GM19238 (cell line): Measurements from ENCODE around the gene RARA.
A peak's percentile ranks its signal among the peaks of the same experiment; 100 is the strongest.

Source experiments
- DNase-seq: peaks from one replicate; pipeline ENCODE4 v3.0.0; 2011; ENCODE audit warnings: low spot score; ENCODE audit not compliant: insufficient read length

The RARA gene

DNA sequence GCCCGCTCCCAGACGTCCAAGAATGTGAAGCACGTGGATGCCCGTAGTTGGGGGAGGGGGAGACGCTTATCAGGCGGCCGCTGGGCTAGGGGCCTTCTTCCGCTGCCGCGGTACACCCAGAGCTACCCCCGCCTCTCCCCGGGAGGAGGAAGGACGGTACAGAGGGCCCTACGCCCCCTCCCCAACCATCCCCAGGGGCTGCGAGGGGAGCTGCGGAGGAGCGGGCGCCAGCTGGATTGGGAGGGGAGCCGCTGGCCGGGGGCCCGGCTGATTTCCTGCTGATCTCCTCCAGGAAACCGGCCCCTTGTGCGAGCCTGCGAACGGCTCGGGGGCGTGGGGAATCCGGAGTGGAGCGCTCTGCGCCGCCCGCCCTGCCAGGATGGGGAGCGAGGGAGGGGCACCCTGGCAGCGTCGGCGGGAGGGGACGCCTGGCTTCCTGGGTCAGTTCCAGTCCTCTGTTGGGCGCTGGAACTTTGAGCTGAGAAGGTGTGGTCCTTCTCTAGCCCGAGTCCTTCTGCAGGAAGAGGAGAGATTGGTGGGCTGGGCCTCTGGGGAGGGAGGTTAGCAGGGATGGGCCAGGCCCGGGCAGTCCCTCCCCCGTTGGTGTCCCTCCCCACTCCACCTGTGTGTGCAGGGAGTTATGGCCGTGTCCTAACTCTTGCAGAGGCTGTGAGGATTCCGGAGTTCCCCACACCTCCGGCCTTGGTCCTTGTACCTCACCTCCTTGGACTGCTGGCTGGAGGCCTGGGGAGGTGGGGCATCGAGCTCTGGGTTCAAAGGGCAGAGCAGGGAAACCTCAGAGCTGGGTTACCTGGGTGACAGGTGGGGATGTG, 36.4 kb downstream of the RARA start:
- peak; percentile 61 for DNase-seq

- no peak for DNase-seq
Measured at GRCh38 chr17:40345994-40346764, 37.2 kb downstream of the RARA start.

GRCh38 chr17:40346765-40347158, 37.8 kb downstream of the RARA start:
- DNase-seq: no peak

DNA sequence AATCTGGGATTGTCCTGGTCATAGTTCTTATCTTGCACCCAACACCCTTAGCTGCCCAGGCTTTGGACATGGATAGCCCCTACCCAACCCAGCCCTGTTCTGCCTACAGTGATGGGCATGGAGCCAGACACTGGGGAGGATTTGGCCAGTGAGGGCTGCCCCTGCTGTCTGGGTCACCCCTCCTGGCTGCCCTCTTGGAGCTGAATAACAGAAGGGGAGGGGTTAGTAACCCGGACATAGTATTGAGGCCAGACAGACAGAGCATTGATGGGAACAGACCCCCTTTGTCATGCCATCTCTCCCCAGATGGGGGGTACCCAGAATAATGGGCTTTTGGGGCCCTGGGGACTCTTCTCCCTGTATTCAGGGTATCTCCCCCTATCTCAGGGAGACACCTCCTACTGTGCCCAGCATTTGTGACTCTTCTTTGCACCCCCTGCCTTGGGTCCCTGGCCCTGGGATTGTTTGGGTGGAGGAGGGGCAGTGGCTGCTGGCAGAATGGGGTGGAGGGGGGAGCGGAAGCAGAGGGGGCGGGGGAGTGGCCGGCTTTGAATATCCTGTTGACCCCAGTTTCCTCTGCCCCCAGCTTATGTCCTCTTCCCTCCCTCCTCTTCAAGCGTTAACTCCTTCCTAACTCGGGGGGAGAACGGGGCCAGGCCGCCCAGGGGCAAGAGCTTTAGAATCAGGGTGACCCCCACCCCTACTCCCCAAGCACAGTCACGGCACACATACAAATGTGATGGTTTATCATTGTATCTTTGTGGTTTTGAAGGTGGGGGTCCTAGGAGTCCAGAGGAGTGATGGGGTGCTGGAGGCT, 38.5 kb downstream of the RARA start:
- DNase-seq: no peak

DNA sequence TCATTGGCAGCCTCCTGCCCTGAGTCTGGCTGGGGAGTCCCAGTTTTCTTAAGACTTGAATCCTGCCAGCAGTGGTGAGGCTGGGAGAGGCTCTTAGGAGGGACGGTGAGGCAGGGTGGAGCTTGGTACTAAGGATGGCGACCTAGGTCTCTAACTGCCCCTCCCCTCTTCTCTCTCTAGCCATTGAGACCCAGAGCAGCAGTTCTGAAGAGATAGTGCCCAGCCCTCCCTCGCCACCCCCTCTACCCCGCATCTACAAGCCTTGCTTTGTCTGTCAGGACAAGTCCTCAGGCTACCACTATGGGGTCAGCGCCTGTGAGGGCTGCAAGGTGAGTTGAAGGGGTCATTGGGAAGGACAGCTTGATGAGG, 39.1 kb downstream of the RARA start:
- DNase-seq: no peak

- DNase-seq: no peak
Measured at GRCh38 chr17:40348562-40349476, 39.8 kb downstream of the RARA start.

DNA sequence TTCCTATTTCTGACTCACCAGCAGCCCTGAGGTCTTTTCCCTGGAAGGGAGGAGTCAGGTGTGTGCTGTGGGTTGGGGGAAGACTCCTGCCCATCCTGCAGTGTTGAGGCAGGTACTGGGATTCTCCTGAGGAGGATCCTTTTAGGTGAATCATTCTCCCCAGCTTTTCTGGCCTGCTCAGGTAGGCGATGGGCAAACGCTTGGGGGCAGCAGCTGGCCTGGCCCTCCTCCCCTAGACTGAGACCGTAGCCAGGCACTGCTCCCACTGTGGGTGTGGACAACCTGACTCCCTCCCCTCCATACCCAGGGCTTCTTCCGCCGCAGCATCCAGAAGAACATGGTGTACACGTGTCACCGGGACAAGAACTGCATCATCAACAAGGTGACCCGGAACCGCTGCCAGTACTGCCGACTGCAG, 40.5 kb downstream of the RARA start:
- no peak for DNase-seq

DNA sequence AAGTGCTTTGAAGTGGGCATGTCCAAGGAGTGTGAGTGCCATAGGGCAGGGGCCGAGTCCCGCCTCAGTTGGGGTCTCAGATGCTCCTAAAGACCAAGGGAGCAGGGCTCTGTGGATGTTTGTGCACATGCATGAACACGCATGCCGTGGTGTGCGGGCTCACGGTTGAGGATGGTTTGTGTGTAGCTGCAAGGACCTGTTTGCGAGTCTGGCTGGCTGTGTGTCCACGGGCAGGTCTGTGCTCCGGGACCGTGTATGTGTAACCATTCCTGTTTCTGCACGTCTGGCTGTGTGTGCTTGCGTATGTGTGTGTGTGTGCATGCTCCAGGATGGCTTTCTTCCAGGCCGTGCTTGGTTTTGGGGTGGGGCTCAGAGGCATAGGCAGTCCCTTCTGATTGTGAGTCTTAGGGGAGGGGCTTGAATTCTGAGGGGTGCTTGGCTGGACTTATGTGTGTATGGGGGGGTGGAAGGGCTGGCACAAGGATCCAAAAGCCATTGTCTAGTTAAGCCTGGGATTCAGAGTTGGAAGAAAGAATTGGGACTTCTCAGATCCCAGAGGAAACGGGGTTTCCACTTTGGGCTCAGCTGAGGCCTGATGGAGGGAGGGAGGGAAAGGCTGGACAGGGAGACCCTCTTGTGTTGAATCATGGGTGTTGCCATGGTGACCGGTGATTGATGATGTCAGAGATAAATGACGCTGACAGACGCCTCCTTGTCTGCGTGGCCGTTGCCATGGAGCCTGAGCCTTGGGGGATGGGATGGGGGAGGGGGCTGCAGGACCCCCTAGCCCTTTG, 41.1 kb downstream of the RARA start:
- no peak for DNase-seq

DNA sequence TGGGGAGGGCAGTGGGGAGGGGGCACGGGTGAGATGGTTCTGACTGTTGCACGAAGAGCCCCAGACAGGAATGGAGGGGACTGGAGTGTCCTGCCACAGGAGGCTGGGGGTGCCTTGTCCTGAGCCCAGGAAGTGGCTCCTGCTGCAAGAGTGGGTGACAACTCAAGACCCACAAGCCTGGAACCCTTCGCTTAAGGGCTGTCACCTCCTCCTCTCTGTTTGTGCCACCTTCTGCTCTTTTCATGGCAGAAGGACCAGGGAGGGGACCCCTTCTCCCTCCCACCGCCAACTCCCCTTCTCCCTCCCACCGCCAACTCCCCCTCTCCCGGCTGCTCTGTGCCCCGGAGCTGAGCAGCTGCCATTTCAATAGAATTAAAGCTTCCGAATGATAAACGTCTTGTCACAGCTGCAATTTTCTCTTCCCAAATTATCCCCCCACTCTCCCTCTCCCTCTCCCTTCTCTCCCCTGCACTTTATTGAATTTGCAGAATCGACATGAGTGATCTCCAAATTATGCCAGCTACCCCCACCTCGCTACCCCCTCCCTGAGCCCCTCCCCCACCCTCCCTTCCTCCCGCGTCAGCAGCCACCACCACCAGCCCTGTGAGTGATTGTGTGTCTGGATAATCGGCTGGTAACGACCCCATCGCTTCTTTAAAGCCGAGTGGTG, 41.8 kb downstream of the RARA start:
- no peak for DNase-seq

- DNase-seq: no peak
Measured at GRCh38 chr17:40351359-40352236, 42.6 kb downstream of the RARA start.

DNA sequence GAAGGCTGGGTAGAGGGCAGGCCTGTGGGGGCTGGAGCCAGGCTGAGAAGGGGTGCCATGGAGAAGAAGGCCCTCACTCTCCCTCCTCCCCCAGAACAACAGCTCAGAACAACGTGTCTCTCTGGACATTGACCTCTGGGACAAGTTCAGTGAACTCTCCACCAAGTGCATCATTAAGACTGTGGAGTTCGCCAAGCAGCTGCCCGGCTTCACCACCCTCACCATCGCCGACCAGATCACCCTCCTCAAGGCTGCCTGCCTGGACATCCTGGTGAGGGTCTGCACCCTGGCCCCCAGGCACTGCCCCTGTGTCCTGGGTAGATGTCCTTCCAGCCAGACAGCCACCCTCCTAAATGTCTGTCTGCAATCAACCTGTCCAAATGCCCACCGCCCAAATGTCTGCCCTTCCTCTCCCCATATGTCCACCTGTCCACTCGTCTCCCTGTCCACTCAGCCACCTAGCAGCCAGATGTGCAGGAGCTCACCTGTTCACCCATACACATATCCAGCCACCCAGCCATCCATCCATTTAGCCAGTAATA, 43.3 kb downstream of the RARA start:
- DNase-seq: no peak

DNA sequence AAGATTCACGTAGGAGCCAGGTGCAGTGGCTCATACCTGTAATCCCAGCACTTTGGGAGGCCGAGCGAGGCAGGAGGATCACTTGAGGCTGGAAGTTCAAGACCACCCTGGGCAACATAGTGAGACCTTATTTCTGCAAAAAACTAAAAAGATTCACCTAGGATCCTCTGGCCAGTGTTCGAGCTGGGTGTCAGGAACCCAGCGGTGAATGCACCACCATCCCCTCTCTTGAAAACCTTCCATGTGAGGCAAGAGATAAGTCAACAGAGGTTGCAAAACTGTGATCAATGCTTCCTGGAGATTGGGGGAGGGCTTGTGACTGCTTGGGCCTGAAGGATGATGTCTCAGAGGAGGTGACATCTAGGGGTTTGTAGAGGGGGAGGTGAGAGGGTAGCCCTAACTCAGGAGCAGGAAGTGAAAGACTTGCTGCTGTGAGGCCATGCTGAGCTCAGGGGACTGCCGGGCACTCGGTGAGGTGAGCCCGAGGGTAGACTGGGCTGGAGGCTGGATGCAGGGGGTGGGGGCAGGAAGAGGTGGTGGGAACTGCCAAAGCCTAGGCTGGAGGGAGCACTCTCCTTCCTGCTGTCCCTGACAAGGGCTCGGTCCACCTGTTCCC, 43.9 kb downstream of the RARA start:
- DNase-seq: no peak

GRCh38 chr17:40354221-40355122, 45.5 kb downstream of the RARA start:
- no peak for DNase-seq

DNA sequence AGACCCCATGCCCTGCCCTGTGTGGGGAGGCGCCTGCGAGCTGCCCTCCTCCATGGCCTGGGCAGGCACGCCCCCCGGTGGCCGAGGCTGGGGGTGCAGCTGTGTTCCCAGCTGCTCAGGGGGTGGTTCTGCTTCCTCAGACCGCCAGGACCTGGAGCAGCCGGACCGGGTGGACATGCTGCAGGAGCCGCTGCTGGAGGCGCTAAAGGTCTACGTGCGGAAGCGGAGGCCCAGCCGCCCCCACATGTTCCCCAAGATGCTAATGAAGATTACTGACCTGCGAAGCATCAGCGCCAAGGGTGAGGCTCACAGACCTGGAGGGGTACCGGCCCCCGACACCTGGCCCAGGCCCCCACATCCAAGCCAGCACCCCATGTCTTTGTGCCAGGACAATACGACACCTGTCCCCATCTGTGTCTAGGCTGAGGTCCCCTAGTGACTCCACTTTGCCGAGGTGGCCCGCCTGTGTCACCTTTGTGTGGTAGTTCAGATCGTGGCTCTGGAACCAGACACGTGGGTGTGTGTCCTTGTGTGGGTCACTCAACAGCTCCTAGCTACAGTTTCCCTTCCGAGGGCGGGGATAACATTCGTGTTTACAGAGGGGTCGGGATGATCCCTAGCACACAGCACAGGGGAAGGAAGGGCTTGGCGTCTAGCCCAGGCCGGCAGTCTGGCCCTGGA, 46.3 kb downstream of the RARA start:
- DNase-seq: peak; percentile 87

DNA sequence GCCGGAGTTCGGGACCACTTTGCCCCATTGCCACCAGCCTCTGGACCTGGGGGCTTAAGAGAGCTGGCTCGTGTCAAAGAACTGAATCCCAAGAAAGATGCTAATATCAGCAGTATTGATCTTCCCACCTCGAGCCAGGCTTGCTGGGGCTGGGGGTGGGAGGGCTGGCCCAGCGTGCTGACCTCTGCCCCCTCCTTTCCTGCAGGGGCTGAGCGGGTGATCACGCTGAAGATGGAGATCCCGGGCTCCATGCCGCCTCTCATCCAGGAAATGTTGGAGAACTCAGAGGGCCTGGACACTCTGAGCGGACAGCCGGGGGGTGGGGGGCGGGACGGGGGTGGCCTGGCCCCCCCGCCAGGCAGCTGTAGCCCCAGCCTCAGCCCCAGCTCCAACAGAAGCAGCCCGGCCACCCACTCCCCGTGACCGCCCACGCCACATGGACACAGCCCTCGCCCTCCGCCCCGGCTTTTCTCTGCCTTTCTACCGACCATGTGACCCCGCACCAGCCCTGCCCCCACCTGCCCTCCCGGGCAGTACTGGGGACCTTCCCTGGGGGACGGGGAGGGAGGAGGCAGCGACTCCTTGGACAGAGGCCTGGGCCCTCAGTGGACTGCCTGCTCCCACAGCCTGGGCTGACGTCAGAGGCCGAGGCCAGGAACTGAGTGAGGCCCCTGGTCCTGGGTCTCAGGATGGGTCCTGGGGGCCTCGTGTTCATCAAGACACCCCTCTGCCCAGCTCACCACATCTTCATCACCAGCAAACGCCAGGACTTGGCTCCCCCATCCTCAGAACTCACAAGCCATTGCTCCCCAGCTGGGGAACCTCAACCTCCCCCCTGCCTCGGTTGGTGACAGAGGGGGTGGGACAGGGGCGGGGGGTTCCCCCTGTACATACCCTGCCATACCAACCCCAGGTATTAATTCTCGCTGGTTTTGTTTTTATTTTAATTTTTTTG, 47.1 kb downstream of the RARA start:
- no peak for DNase-seq
